GM08714 (cell line): ENCODE measurements around the gene XYLT1.

Source experiments
- H3K4me3 ChIP-seq: fragments of 200-500 bp; sonication (Bioruptor generic); 2 replicates; pipeline ENCODE4 v1.5.1; 2014; ENCODE audit warnings: mild to moderate bottlenecking, low read length, inconsistent platforms
- ZNF274 ChIP-seq: IDR thresholded peaks from 2 replicates; pipeline ENCODE4 v1.6.1; 2012; ENCODE audit warnings: mild to moderate bottlenecking, low read depth, low read length

XYLT1 gene

DNA sequence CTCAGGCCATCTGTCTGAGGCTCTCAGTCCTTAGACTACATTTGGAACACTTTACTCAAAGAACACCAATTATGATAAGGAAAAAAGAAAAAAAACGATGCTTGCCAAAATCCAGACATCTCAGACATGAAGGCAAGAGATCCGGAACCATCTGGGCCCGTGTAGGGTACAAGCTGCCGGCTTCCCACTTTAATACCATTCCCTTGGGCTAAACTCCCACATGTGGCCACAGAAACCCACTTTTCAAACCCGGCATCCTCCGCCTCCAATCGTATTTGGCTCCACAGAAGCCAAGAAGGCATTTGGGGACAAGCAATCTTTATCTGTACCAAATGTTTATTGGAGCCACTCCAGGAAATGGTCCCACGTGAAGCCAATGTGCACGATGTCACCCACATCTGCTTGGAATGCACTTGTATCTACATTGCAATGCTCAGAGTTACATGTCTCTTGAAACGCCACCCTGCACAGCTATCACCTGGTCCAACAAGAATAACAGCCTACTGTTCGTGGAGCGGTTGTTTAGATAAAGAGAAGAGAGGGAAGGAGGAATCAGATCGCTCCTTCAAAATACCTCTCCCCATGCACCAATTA lies 33.5 kb downstream of the XYLT1 start:
- TF ChIP-seq ZNF274, result no peak

GRCh38 chr16:17435318-17435717 lies 35.4 kb downstream of the XYLT1 start:
- H3K4me3 ChIP-seq, result no peak overlapping the region

More for the DNA sequence above, 33.5 kb downstream of the XYLT1 start:
- no peak overlapping the region for H3K4me3 ChIP-seq

DNA sequence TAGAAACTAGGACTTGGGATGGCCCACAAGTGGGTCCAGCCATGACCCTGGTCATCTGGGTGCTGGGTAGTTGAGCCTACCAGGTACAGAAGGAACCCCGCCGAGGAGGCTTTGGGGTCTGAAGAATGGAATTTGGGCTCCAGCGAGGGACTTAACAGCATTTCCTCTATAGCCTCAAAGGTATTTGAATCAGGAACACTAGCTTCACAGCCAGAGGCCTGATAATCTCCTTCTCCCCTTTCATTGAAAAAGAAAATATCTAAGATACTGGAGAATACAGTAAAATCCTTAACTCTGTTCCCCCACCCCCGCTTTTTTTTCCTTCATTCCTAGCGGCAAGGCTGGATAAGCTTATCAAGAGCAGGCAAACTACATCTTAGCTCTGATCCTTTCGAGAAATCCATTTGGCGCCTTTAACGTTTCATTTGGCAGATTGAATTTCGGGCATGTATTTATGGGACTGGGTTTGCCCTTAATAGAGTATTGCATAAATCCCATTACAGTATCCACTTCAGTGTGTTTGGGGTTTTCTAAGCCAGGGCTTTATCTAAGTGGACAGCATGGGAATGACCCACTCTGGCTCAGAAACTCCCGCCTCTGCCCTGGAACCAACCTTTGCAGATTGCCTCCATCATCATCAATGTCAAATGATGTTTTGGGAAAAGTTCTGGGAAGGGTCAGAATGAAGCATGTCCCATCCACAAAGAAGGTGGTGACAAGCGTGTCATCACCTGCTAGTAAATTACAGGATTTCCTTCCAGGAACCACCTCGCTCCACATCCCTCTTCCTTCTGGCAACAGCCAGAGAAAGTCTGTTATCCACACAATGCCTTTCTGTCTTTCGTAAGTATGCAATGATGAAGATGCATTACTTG lies 36.9 kb downstream of the XYLT1 start:
- no peak overlapping the region for H3K4me3 ChIP-seq
- TF ChIP-seq ZNF274, result no peak

More at GRCh38 chr16:17435318-17435717, 35.4 kb downstream of the XYLT1 start:
- TF ChIP-seq ZNF274, result no peak

DNA sequence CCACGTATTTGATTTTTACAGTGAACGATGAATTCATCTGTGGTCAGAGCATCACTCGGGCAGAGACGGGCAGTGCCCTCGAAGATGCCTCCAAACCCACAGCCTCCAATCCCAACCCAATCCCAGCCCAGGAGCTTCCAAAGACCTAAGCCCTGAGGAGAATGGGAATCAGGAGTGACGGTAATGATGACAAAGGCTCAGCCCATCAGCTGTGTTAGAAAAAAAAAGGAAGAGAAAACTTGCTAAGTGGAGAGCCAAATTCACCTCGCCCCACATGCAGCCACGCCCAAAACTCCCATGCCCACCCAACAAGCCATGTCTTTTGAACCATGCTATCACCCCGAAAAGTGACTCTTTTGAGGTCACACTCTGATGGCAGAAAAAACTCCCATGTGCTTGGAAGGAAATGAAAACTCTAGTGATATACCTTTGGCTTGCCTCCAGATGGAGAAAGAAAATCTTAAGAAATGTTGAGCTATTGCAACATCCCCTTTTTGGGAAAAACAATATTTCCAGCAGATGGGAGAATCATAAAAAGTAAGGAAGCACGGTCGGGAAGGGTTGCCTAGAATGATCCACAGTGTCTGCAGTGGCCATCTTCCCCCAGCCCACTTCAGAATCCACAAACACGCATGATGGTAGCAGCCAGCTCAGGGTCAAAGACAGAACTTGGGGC lies 37.7 kb downstream of the XYLT1 start:
- H3K4me3 ChIP-seq, result no peak overlapping the region
- no peak for TF ChIP-seq ZNF274

GRCh38 chr16:17431968-17432625 lies 38.7 kb downstream of the XYLT1 start:
- no peak for TF ChIP-seq ZNF274
- no peak overlapping the region for H3K4me3 ChIP-seq

DNA sequence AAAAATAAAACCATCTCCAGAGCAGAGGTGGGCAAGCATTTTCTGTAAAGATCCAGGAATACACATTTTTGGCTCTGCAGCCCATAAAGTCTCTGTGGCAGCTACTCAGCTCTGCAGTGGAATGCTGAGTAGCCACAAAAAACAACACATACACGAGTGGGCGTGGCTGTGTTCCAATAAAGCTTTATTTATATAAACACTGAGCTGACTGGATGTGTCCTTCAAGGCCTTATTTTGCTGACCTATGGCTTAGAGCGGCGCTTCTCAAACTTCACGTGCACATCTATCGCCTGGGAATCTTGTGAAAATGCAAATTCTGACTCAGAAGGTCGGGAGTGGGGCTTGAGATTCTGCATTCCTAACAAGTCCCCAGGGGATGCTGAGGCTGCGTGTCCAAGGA lies 39.7 kb downstream of the XYLT1 start:
- TF ChIP-seq ZNF274, result no peak
- no peak overlapping the region for H3K4me3 ChIP-seq

GRCh38 chr16:17426451-17426850 lies 44.3 kb downstream of the XYLT1 start:
- TF ChIP-seq ZNF274, result no peak

DNA sequence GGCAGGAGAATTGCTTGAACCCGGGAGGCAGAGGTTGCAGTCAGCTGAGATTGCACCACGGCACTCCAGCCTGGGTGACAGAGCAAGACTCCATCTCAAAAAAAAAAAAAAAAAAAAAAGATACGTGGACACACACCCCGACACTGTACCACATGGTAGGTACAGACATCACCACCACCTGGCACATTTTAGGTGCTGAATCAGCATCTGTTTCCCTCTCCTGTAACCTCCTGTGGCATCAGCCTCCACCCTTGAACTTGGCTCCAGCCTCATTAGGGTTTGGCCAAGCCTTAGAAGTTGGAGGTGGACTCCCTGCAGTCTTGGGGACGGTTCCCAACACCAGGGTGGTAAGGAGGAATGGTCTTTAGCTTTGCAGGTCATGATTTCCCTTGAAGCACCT lies 46.0 kb downstream of the XYLT1 start:
- no peak overlapping the region for H3K4me3 ChIP-seq
- TF ChIP-seq ZNF274, result no peak

More at GRCh38 chr16:17426451-17426850, 44.3 kb downstream of the XYLT1 start:
- H3K4me3 ChIP-seq, result no peak overlapping the region

GRCh38 chr16:17423221-17423620 lies 47.5 kb downstream of the XYLT1 start:
- no peak overlapping the region for H3K4me3 ChIP-seq
- no peak for TF ChIP-seq ZNF274

- no peak for TF ChIP-seq ZNF274
- H3K4me3 ChIP-seq, result no peak overlapping the region
Observed at GRCh38 chr16:17420816-17421215, 49.9 kb downstream of the XYLT1 start.

- no peak for TF ChIP-seq ZNF274
Observed at GRCh38 chr16:17419266-17419665, 51.5 kb downstream of the XYLT1 start.

GRCh38 chr16:17417740-17418139 lies 53.0 kb downstream of the XYLT1 start:
- no peak overlapping the region for H3K4me3 ChIP-seq
- no peak for TF ChIP-seq ZNF274

More at GRCh38 chr16:17419266-17419665, 51.5 kb downstream of the XYLT1 start:
- no peak overlapping the region for H3K4me3 ChIP-seq

DNA sequence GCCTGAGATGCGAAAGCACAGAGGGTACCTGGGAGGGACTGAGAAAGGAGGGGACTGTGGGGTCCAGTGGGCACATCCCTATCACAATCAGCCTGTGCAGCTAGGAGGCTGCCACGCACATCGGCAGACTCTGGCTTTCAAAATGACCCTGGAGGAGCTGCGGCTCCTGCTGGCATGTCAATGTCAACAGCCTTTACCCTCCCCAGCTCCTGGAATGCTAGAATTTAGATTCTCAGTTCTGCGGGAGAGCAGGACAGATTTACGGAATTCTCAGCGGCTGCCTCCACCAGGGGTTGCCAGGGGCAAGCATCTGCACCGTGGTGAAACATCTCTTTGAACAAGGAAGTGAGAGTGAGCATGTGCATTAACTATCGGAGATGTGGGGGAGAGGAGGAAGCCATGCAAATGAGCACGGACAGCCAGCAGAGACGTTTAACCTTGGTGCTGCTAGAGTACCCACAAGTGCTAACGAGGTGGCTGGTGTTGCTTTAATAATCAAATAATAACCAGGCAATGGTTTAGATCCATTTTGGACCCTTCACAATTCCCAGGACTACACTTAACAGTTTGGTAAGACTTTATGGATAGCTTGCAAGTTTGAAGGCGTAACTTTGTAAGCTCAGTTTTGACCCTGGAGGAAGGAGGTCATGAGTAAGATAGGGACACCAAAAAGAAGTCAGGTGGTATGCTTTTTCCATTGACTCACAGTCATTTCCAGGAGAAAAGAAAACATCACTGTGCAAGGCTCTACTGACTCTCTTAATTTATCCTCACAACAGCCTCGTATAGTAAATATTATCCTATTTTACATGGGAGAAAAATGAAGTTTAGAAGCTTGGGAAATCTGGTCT lies 54.1 kb downstream of the XYLT1 start:
- no peak for TF ChIP-seq ZNF274
- H3K4me3 ChIP-seq, result peak overlapping the region; percentile 28; the same call in 1 of the 2 replicates
